Hematopoietic multipotent progenitor cell treated with erythropoietin and hydrocortisone succinate and interleukin-3 and kit ligand, for 4 days (in vitro differentiated cells): Measurements from ENCODE around the gene RING1.

Experiments used
- DNase-seq: peaks from one replicate; pipeline ENCODE4 v3.0.0-alpha.2; 2015

Gene RING1

GRCh38 chr6:33172688-33173534 lies 35.4 kb upstream of the RING1 start:
- DNase-seq = peak; percentile 48

DNA sequence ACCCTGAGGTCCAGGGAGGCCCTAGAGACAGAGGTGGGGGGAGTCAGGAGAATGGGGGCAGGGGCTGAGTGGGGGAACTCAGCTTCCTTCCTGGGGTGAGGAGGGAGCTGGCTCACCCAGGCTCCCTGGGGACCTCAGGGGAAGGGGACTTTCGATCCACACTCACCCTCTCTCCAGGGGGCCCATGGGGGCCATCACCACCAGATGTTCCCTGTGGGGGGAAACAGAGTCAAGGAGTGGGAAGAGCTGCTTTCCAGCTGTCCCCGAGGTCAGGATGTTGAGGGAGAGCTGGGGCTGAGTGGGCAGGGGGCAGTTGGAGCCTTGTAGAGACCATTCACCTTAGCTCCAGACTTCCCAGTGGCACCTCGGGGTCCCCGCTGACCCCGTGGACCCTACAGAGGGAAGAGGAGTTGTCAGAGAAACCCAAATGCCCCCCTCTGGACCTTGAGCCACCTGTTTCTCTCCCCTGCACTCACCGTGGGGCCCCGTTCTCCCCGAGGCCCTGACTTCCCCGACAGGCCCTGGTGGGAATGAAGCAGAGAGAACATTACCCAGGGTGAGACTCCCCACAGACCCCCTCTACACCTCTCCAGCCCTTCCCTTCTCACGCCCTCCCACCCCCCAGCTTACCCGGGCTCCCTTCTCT lies 34.6 kb upstream of the RING1 start:
- DNase-seq = no peak

GRCh38 chr6:33174784-33175183 lies 33.5 kb upstream of the RING1 start:
- DNase-seq = no peak

GRCh38 chr6:33175436-33176069 lies 32.7 kb upstream of the RING1 start:
- no peak for DNase-seq

- DNase-seq = no peak
Observed at GRCh38 chr6:33176906-33177305, 31.4 kb upstream of the RING1 start.

DNA sequence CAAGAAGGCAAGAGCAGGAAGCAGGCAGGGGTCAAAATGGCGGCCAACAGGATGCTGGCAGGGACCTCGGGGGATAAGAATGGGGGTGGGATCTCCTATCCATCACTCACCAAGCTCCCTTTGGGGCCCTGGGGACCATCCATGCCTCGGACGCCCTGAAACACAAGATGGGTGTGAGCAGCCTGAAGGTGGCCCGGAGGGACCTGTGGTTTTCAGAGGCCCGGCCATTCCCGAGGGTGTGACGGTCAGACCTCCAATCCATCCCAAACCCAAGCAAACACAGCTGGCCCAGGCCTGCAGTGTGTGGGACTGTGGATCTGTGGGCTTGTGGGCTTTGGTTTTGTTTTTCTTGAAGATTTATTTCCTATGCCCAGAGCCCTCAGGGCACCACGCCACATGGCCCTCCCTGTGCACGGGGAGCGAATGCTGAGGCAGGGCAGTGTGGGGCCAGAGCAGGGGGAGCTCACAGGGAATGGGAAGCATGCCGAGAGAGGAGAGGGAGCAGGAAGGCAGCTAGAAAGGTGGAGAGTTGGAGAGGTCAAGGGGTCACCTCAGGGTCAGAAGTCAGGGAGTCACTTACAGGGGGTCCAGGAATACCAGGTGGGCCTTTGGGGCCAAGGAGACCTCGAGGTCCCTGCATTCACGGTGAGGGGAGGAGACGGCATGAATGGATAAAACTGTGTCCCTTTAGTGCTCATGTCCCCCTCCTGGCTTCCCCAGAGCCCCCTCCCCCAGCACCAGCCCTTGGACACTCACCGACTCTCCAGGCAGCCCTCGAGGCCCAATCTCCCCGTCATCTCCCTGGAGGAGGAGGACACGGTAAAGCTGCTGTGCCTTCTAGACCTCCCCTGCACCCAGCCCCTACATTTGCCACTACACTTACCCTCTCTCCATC lies 30.5 kb upstream of the RING1 start:
- no peak for DNase-seq

- no peak for DNase-seq
Observed at GRCh38 chr6:33178755-33179475, 29.4 kb upstream of the RING1 start.

DNA sequence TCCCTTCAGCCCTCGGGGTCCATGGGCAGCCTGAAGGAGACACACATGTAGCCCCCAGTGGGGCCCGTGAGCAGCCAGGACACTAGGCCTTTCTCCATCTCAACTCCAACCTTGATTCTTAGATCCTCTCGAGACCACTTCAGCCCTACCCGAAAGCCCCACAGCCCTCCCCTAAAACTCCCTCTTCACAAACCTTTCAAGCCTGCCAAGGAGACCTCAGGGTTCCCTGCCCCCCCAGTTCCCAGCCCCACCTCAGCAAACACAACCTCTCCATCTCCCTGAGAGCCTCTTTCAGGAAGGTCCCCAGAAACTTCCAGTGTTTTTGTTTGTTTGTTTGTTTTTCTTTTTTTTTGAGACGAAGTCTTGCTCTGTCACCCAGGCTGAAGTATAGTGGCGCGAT lies 27.2 kb upstream of the RING1 start:
- DNase-seq = no peak

DNA sequence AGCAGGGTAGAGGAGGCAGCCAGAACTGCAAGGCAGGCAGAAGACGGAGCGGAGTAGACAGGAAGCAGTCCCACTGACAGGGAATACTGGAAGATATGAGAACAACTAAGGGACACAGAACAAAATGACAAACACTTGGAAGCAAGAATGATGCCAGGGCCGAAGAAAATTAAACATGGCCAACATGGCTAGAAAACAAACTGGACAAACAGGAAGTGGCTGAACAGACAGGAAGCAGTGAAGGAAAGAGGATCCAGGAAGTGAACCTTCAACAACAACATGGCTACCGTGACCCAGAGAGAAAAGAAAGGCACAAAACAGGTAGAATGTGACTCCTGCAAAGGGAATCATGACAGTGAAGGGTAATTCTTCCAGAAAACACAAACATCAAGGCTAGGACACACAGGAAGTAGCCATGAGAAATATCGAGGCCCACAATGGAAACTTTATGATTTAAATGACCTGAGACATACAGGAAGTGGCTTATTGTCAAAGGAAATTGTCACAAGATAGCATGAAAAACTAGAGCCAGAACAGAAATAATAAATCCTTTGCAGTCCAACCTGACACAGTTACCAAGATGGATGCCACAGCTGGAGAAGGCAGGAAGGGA lies 25.1 kb upstream of the RING1 start:
- peak; percentile 46 for DNase-seq

DNA sequence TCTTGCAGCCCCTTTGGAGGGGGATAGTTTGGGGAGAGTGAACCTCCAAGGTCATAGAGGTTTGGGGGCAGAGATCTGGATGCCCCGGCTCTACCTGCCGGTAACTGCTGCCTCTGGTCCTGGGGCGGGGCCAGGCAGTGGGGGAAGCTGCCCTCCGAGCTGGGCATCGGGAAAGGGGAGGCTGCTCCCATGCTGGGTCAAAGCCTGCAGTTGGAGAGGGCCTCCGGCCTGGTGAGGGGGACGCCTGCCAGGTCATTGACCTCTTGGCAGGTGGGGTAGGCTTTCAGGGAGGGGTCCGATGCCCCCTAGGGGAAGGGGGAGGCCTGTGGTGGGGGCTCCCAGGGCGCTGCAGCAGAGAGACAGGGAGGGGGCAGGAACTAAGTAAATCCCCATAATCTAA lies 23.1 kb upstream of the RING1 start:
- no peak for DNase-seq

GRCh38 chr6:33185654-33186187 lies 22.6 kb upstream of the RING1 start:
- DNase-seq = no peak

DNA sequence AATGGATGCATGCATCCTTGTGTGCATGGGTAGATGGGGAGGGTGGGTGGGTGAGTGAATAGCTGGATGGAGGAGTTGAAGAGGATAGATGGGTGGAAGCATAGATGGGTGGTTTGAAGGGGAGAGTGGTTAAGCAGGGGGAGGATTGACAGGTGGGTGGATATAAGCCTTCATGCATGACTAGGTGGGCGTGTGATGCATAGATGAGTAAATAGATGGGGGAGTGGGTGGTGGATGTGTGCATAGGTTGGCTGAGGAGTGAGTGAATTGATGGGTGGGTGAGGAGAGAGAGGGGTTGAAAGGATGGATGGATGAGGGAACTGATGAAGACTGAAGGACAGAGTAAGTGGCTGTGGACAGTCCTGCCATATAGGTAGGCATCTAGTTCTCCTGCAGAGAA lies 20.5 kb upstream of the RING1 start:
- DNase-seq = no peak

DNA sequence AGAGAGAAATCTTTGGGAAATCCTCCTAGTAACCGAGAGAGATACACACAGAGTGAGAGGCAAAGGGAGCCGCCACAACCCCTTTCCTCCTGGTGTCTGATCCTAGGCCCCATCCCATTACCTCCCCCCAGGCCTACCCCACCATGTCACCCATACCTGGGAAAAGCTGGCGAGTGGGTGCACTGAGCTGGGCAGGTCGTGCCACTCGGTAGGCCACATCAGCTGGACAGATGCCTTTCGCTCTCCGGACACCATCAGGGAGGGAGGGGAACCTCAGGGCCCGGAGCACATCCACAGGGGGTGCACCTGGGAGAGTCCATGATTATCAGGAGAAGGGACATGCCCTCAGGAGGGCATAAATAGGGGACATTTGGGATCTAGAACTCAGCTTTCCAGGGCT lies 19.1 kb upstream of the RING1 start:
- DNase-seq = no peak

- no peak for DNase-seq
Observed at GRCh38 chr6:33189625-33190448, 18.5 kb upstream of the RING1 start.

- DNase-seq = no peak
Observed at GRCh38 chr6:33190504-33191107, 17.7 kb upstream of the RING1 start.

- no peak for DNase-seq
Observed at GRCh38 chr6:33191383-33192104, 16.8 kb upstream of the RING1 start.

GRCh38 chr6:33192105-33192646 lies 16.1 kb upstream of the RING1 start, which contains the start of gene COL11A2:
TSS of gene COL11A2 (minus strand) at chr6:33192467. CDS start at chr6:33192240, 227 bp downstream.
- no peak for DNase-seq

DNA sequence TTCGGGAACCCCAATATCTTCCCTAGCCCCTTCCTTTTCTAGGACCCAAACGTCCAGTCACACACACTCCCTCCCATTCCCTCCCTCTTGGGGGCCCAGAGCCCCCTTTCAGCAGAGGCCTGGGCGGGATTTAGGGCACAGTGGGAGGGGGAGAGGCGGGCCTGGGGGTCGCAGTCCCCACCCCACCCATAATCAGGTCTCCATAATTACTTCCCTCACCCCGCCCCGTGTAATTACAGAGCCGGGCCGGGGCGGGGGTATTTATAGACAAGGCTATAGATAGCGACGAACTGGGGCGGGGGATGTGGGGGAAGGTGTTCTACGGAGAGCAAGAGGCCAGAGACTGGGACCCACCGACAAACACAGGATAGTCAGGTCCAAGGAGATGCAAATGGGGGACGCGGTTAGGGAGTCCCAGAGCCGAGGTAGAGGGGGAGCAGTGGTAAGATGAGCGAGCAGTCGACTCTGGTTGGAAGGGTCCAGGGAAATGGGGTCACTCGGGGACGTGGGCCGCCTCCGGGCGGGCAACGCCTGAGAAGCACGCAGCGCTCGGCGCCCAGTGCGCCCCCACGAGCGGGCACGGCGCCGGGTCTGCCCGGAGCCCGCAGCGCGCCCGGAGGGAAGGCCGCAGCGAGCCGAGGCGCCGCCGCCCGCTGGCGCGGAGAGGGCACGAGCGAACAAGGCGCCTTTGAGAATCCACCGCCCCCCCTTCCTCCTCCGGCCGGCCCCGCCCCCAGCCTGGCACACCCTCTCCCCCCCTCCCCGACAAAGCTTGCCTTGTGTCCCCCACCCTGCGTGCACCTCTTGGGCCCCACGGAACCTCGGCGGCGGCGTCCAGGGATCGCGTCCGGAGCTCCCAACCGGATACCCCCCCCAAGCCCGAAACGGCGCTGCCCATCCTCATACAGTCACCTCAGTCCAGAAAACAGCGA lies 15.4 kb upstream of the RING1 start:
- DNase-seq = peak; percentile 56
